Vagina (tissue), 2 donors: ENCODE results near the gene CENPO. TPM values are rescaled to one million over a fixed set of nuclear protein-coding genes. Genes with fewer than 3 reads are reported as not detected.

Source experiments
- DNase-seq, 2 donors: peaks; one replicate each; pipeline ENCODE4 v3.0.0-alpha.2; 2017; ENCODE audit errors: extremely low spot score in 2 of 2
- H3K27ac ChIP-seq: fragments of 200-600 bp; sonication (generic); one replicate; pipeline ENCODE4 v1.5.1; 2019
- H3K27me3 ChIP-seq: fragments of 200-600 bp; sonication (generic); one replicate; pipeline ENCODE4 v1.5.1; 2019
- H3K36me3 ChIP-seq, 2 donors: fragments of 200-600 bp; sonication (generic); one replicate each; pipeline ENCODE4 v1.5.1; 2017 to 2019
- H3K4me1 ChIP-seq: fragments of 200-600 bp; sonication (generic); one replicate; pipeline ENCODE4 v1.5.1; 2019
- H3K4me3 ChIP-seq, 2 donors: fragments of 200-600 bp; sonication (generic); 1 replicate in 1 of 2; 2 replicates in 1 of 2; pipeline ENCODE4 v1.5.1; 2016 to 2019
- H3K9me3 ChIP-seq: fragments of 200-600 bp; sonication (generic); one replicate; pipeline ENCODE4 v1.5.1; 2019
- POLR2A ChIP-seq, 2 donors: fragments of 450-650 bp; IDR thresholded peaks; one replicate each; pipeline ENCODE4 v1.6.1; 2017; ENCODE audit warnings: antibody characterized with exemption in 2 of 2, mild to moderate bottlenecking in 2 of 2, moderate library complexity in 2 of 2
- POLR2AphosphoS5 ChIP-seq, 2 donors: sonication (generic); formaldehyde crosslinking; IDR thresholded peaks; one replicate each; pipeline ENCODE4 v1.9.0; 2017; ENCODE audit warnings: antibody characterized with exemption in 2 of 2, mild to moderate bottlenecking in 2 of 2, low read depth in 1 of 2; ENCODE audit not compliant: insufficient read depth in 1 of 2
- intact Hi-C: fragments of 100-400 bp; cut with DNase I; formaldehyde crosslinking; loops from one replicate; pipeline ENCODE4 v1.15.1; 2023
- total RNA-seq: library from RNA; depleted of rRNA; stranded (reverse); fragments of >200 nt; gene quantifications from one replicate; pipeline ENCODE4 v1.2.3, GENCODE V29; 2016
- TF ChIP-seq, protein P1 (sequence below), 3 experiments: fragments of 450-650 bp in 2 of 3; fragments of 200-600 bp in 1 of 3; sonication (generic) in 1 of 3; IDR thresholded peaks; one replicate each; pipeline ENCODE4 v1.5.1; 2017 to 2019; ENCODE audit warnings: antibody characterized with exemption in 3 of 3, mild to moderate bottlenecking in 2 of 3, moderate library complexity in 2 of 3

CENPO gene
- total RNA-seq, 1 donor from 2014 or later, result 3.2 TPM

DNA sequence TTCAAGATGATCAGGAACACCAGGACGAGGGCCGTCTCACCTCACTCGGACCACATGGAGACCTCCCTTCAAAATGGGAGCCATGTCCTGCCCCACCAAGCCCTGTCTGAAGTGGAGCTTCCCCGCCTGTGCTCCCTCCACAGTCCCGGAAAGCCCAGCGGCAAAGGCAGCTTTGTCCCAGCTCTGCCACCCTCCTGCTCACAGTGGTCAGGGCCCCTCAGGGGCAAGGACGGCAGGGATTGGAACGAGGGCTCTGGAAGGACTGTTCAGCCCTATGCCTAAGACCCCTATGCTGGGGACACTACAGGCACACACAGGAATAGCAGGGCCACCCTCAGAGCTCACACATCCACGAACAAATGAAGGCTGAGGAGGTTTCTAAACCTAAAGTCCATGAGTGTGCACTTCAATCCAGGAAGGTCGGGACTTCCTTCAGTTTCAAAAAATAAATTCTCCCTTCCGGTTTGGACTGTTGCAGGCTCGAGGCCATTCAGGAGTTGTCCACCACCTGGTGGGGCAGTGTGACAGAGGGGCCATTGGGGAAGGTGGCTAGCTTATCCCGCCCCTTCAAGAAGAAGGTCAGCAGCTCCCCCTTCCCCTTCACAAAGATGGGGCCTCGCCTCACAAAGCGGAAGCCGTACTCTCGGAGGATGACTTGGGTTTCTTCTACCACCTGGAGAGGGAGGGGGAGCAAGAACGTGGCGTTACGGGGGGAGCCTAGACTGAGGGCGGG is 26.4 kb downstream of the CENPO start:
- Histone ChIP-seq H3K36me3 (peaks cover 0 to 35% of the 10 kb centered on the region in 2 donors), H3K27me3 (no peaks in the 10 kb centered on the region), H3K4me1 (no peaks in the 10 kb centered on the region), H3K9me3 (no peaks in the 10 kb centered on the region), H3K27ac (no peak overlapping the region), H3K4me3 (no peak overlapping the region)
- peak; percentile 69 to 82 for DNase-seq
- intact Hi-C loops, result no loop called here
- TF ChIP-seq, protein P1, sequence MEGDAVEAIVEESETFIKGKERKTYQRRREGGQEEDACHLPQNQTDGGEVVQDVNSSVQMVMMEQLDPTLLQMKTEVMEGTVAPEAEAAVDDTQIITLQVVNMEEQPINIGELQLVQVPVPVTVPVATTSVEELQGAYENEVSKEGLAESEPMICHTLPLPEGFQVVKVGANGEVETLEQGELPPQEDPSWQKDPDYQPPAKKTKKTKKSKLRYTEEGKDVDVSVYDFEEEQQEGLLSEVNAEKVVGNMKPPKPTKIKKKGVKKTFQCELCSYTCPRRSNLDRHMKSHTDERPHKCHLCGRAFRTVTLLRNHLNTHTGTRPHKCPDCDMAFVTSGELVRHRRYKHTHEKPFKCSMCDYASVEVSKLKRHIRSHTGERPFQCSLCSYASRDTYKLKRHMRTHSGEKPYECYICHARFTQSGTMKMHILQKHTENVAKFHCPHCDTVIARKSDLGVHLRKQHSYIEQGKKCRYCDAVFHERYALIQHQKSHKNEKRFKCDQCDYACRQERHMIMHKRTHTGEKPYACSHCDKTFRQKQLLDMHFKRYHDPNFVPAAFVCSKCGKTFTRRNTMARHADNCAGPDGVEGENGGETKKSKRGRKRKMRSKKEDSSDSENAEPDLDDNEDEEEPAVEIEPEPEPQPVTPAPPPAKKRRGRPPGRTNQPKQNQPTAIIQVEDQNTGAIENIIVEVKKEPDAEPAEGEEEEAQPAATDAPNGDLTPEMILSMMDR (IDR thresholded peaks at IDR 0.05), result no peak
- no peak for TF ChIP-seq POLR2AphosphoS5 (IDR thresholded peaks at IDR 0.05; ENCODE audit: insufficient read depth in 1 of 2, low read depth in 1 of 2)
- TF ChIP-seq POLR2A (IDR thresholded peaks at IDR 0.05), result no peak

DNA sequence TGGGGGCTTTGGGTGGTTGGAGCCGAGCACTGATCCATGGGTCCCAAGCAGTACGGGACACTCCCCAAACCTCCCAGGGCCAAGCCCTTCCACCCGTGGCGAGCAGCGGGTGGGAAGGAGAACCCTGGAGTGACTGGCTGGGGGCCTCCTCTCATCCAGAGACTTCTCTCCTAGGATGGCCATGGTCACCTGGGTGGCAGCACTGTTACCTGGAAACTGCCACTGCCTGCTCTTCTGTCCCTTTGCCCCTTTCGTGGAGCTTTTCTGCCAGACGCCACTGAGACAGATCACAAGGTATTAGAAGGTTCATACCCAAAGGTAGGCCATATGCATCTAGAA is 26.9 kb downstream of the CENPO start:
- no peak overlapping the region for H3K4me3 ChIP-seq
- H3K27me3 ChIP-seq, result no peaks in the 10 kb centered on the region
- H3K27ac ChIP-seq, result no peak overlapping the region
- H3K4me1 ChIP-seq, result no peaks in the 10 kb centered on the region
- H3K9me3 ChIP-seq, result no peaks in the 10 kb centered on the region
- peaks cover 0 to 35% of the 10 kb centered on the region in 2 donors for H3K36me3 ChIP-seq
- TF ChIP-seq POLR2AphosphoS5 (IDR thresholded peaks at IDR 0.05; ENCODE audit: insufficient read depth in 1 of 2, low read depth in 1 of 2) (no peak), POLR2A (IDR thresholded peaks at IDR 0.05) (no peak)
- TF ChIP-seq, protein P1 (IDR thresholded peaks at IDR 0.05), result no peak
- no peak for DNase-seq
- intact Hi-C loops, result no loop called here

DNA sequence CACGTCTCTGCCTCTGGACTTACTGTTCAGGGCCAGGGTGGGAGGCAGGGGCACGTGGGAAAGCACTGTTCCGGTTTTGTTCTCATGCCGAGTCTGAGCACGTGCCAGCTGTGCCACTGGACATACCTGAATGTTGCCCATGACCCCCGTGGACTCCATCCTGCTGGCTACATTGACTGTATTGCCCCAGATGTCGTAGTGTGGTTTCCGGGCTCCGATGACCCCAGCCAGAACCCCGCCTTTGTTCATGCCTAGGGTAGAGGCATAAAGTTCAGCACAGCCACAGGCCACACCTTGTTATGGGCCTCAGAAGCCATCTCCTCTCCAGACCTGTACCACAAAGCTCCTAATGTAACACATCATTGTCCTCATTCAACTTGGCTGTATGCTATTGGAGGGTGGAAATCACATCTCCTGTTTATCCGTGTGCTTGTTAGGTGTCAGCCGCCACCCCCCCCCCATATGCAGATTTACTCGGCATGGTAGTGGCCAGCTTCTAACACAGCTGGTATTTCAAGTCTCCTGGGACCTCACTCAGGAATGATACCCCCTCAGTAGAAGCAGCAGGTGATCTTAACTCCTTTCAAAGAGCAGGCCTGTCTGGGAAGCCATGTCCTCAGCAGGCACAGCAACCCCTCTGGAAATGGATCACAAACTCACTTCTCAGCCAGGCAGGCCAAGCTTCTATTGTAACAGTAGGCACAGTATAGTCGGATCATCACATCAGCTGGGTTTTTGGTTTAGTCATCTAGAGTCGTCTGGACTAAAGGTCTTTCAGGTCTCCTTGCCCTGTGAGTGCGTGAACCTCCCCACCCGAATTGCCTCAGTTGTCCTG is 27.6 kb downstream of the CENPO start:
- H3K27me3 ChIP-seq, result no peaks in the 10 kb centered on the region
- peak in 1 of 2 donors; percentile 65 for DNase-seq
- no peaks in the 10 kb centered on the region for H3K9me3 ChIP-seq
- H3K4me3 ChIP-seq, result no peak overlapping the region
- intact Hi-C loops, result no loop called here
- H3K27ac ChIP-seq, result no peak overlapping the region
- peaks cover 0 to 31% of the 10 kb centered on the region in 2 donors for H3K36me3 ChIP-seq
- no peak for TF ChIP-seq POLR2AphosphoS5 (IDR thresholded peaks at IDR 0.05; ENCODE audit: insufficient read depth in 1 of 2, low read depth in 1 of 2)
- TF ChIP-seq POLR2A (IDR thresholded peaks at IDR 0.05), result no peak
- TF ChIP-seq, protein P1 (IDR thresholded peaks at IDR 0.05), result no peak
- H3K4me1 ChIP-seq, result no peaks in the 10 kb centered on the region

DNA sequence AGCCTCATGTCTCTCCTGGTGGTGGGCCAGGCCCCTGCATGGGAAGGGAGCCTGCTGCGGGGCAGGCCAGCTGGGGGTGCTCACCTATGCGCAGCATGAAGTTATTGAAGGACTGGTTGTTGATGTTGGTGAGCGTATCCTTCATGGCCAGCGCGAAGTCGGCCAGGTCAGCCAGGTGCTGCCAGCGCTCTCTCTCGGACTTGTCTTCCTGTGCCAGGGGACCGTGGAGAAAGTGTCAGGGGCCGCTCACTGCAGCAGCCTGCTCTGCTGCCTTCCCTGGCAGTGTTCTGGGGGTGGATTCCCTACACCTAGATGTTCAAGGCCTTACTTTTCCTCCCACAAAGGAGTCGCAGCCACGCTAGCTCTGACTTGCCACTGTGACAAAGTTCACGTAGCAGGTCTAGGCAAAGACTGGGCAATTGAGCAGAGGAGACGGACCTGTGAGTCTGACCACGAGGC is 28.2 kb downstream of the CENPO start:
- TF ChIP-seq, protein P1 (IDR thresholded peaks at IDR 0.05), result no peak
- no peak for TF ChIP-seq POLR2A (IDR thresholded peaks at IDR 0.05)
- TF ChIP-seq POLR2AphosphoS5 (IDR thresholded peaks at IDR 0.05; ENCODE audit: insufficient read depth in 1 of 2, low read depth in 1 of 2), result no peak
- Histone ChIP-seq H3K27ac (no peak overlapping the region), H3K9me3 (no peaks in the 10 kb centered on the region), H3K4me1 (no peaks in the 10 kb centered on the region), H3K4me3 (no peak overlapping the region), H3K36me3 (peaks cover 0 to 29% of the 10 kb centered on the region in 2 donors), H3K27me3 (no peaks in the 10 kb centered on the region)
- intact Hi-C loops, result no loop called here
- DNase-seq, result peak; percentile 70 to 91
